PC-3 (cell line): ENCODE measurements around the gene TMEM256. TPM values are rescaled to one million over a fixed set of nuclear protein-coding genes. Genes with fewer than 3 reads are reported as not detected.
A peak's percentile ranks its signal among the peaks of the same experiment; 100 is the strongest.

Experiments used
- ATAC-seq: fragments of 200-7000 bp; cut with Tn5 transposase; 2 replicates; pipeline ENCODE4 v1.9.1; 2020; ENCODE audit warnings: mild to moderate bottlenecking, moderate library complexity
- BruUV-seq: library from RNA; stranded (reverse); fragments of 400-500 nt; replicated peaks from 2 replicates; lab custom pipeline; 2021; lab: Mats Ljungman, UMichigan
- CTCF ChIA-PET: fragments of 300-600 bp; sonication (Branson Sonifier 250); formaldehyde crosslinking; loops from one replicate; lab custom pipeline; 2022; ENCODE audit warnings: antibody characterized with exemption; lab: Charles Lee
- POLR2A ChIA-PET: fragments of 300-600 bp; sonication (Branson Sonifier 250); formaldehyde crosslinking; loops from one replicate; lab custom pipeline; 2022; ENCODE audit warnings: antibody characterized with exemption; ENCODE audit not compliant: unreplicated experiment; lab: Charles Lee
- DNase-seq: peaks from one replicate; pipeline ENCODE4 v3.0.0-alpha.2; 2015
- H2AFZ ChIP-seq: fragments of 300-600 bp; sonication (generic); 2 replicates; pipeline ENCODE4 v1.6.0; 2016; ENCODE audit warnings: antibody characterized with exemption, low read length
- H3F3A ChIP-seq: fragments of 300-600 bp; sonication (generic); one replicate; pipeline ENCODE4 v1.6.0; 2017; ENCODE audit warnings: antibody characterized with exemption, low read length, control low read depth, mild to moderate bottlenecking; ENCODE audit not compliant: unreplicated experiment
- H3K27ac ChIP-seq: fragments of 300-600 bp; sonication (generic); 2 replicates; pipeline ENCODE4 v1.5.1; 2016; ENCODE audit warnings: mild to moderate bottlenecking, low read length
- H3K27me3 ChIP-seq: fragments of 300-600 bp; sonication (generic); 2 replicates; pipeline ENCODE4 v1.6.1; 2016; ENCODE audit warnings: low read length, mixed read lengths
- H3K36me3 ChIP-seq: fragments of 300-600 bp; sonication (generic); 2 replicates; pipeline ENCODE4 v1.6.1; 2016; ENCODE audit warnings: low read depth, mixed run types, low read length, mixed read lengths
- H3K4me1 ChIP-seq: fragments of 300-600 bp; sonication (generic); 2 replicates; pipeline ENCODE4 v1.5.1; 2016; ENCODE audit warnings: low read length; ENCODE audit not compliant: insufficient read depth
- H3K4me2 ChIP-seq: fragments of 300-600 bp; sonication (generic); 2 replicates; pipeline ENCODE4 v1.6.0; 2016; ENCODE audit warnings: low read length
- H3K4me3 ChIP-seq: fragments of 300-600 bp; sonication (generic); 2 replicates; pipeline ENCODE4 v1.5.1; 2016; ENCODE audit warnings: mild to moderate bottlenecking, low read length, mixed read lengths
- H3K79me2 ChIP-seq: fragments of 300-600 bp; sonication (generic); 2 replicates; pipeline ENCODE4 v1.6.1; 2017; ENCODE audit warnings: low read length, mixed read lengths
- H3K9ac ChIP-seq: fragments of 300-600 bp; sonication (generic); 2 replicates; pipeline ENCODE4 v1.6.0; 2016; ENCODE audit warnings: mild to moderate bottlenecking, low read length
- H3K9me2 ChIP-seq: fragments of 300-600 bp; sonication (generic); replicated peaks from 2 replicates; pipeline ENCODE4 v1.6.1; 2016; ENCODE audit warnings: mixed run types, low read length, mixed read lengths
- H3K9me3 ChIP-seq: fragments of 300-600 bp; sonication (generic); 2 replicates; pipeline ENCODE4 v1.6.1; 2016; ENCODE audit warnings: low read length, mixed read lengths
- H4K20me1 ChIP-seq: fragments of 300-600 bp; sonication (generic); 2 replicates; pipeline ENCODE4 v1.6.1; 2016; ENCODE audit warnings: low read length, mixed read lengths
- EZH2 ChIP-seq: fragments of 300-600 bp; sonication (generic); IDR thresholded peaks from one replicate; pipeline ENCODE4 v1.6.1; 2017; ENCODE audit warnings: antibody characterized with exemption, mild to moderate bottlenecking, low read length; ENCODE audit not compliant: unreplicated experiment
- EZH2phosphoT487 ChIP-seq: fragments of 300-600 bp; sonication (generic); IDR thresholded peaks from 2 replicates; pipeline ENCODE4 v1.6.1; 2018; ENCODE audit warnings: mild to moderate bottlenecking, antibody characterized with exemption, low read length, borderline replicate concordance
- intact Hi-C: fragments of 100-400 bp; cut with micrococcal nuclease; formaldehyde crosslinking; loops from 2 replicates; pipeline ENCODE4 v1.9.0; 2023
- total RNA-seq: library from RNA; depleted of rRNA; stranded (reverse); fragments of >200 nt; gene quantifications from 2 replicates; pipeline ENCODE4 v1.2.3, GENCODE V29; 2014
- TF ChIP-seq, protein P1 (sequence below): fragments of 300-600 bp; sonication (generic); conservative IDR thresholded peaks from 2 replicates; pipeline ENCODE4 v1.5.1; 2017; ENCODE audit warnings: antibody characterized with exemption, low read depth, mild to moderate bottlenecking, low read length

The TMEM256 gene
- total RNA-seq, 1 experiment from 2014 or later: 82.4 TPM

DNA sequence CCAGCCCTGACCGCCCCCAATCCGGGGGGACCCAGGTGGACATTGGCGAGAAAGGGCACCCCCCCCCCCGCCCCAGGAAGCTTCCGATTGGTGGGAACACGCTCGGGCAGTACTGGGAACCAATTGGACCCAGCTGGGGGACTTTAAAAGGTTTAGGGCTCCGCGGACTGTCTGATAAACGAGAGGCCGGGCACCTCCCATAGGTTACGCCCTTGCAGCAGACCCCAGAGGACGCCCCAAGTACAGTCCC, 245 bp downstream of the TMEM256 start:
- Histone ChIP-seq H3K36me3 (no peaks in the 10 kb centered on the region), H4K20me1 (no peaks in the 10 kb centered on the region), H3K4me3 (peak overlapping the region; percentile 85), H3K9ac (peak overlapping the region; percentile 73), H3K27ac (0 out of 2 replicates have a peak overlapping the region, but pooled peaks have one; percentile 13), H2AFZ (peak overlapping the region; percentile 80), H3K4me1 (peaks cover 9% of the 10 kb centered on the region), H3K9me2 (no peaks in the 10 kb centered on the region), H3K27me3 (no peaks in the 10 kb centered on the region), H3K9me3 (no peaks in the 10 kb centered on the region), H3F3A (no peaks in the 10 kb centered on the region), H3K79me2 (peaks cover 6% of the 10 kb centered on the region; the same call in 1 of the 2 replicates), H3K4me2 (peak overlapping the region; percentile 92)
- ATAC-seq (peak; percentile 52), DNase-seq (no peak)
- POLR2A ChIA-PET: interaction anchor here (0.5 to 0.7 kb wide), 4 partner anchors 9 to 1935 kb away, joined by 3 to 5 read pairs (median 4); partner anchors contain the start of genes DHX33 and PLSCR3
- CTCF ChIA-PET: interaction anchor here (0.8 to 1.2 kb wide), 4 partner anchors 10 to 184 kb away, joined by 3 to 6 read pairs (median 5); partner anchors contain the start of genes ACADVL, DLG4 and PLSCR3
- BruUV-seq: no TSS peak
- intact Hi-C loops: no loop called here
- no peak for TF ChIP-seq EZH2

DNA sequence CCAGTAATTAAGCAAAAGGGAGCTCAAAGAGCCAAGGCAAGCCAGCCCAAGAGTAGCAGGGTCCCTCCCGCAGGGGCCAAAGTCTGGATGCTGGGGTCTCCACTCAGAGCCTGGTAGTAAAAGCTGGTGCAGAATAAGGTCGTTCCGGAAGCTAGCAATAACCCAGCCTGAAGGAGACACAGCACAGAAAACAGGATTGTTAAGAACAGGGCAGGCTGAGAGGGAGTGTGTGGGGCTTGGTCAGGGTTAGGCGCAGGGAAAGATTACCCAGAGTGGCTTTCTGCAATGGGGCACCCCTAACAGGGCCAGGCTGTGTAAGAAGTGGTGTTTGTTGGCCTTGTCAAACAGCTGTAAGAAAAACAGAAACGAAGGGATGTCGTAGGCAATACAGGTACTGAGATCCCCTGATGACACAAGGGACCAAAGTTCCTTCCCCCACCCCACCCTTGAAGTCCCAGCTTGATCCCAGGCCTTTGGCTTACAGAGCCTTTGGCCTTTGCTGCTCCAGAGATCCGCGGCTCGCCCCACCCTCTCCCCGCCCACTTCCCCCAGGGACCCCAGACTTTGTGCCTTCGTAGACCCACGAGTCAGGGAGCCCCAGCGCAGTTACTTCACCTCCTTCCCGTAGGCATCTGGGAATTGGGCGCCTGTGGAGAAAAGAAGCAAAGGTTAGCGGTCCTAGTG, 712 bp downstream of the TMEM256 start:
- intact Hi-C loops: no loop called here
- Histone ChIP-seq H3K4me2 (peak overlapping the region; percentile 92), H3K9ac (peak overlapping the region; percentile 73), H3K9me3 (no peaks in the 10 kb centered on the region), H3K27me3 (no peaks in the 10 kb centered on the region), H3F3A (no peaks in the 10 kb centered on the region), H3K9me2 (no peaks in the 10 kb centered on the region), H3K4me1 (peaks cover 9% of the 10 kb centered on the region), H3K79me2 (peaks cover 6% of the 10 kb centered on the region; the same call in 1 of the 2 replicates), H4K20me1 (no peaks in the 10 kb centered on the region), H3K4me3 (peak overlapping the region; percentile 85), H3K36me3 (no peaks in the 10 kb centered on the region), H2AFZ (peak overlapping the region; percentile 80), H3K27ac (no peak overlapping the region)
- TF ChIP-seq EZH2 (no peak), EZH2phosphoT487 (no peak)
- TF ChIP-seq, protein P1, sequence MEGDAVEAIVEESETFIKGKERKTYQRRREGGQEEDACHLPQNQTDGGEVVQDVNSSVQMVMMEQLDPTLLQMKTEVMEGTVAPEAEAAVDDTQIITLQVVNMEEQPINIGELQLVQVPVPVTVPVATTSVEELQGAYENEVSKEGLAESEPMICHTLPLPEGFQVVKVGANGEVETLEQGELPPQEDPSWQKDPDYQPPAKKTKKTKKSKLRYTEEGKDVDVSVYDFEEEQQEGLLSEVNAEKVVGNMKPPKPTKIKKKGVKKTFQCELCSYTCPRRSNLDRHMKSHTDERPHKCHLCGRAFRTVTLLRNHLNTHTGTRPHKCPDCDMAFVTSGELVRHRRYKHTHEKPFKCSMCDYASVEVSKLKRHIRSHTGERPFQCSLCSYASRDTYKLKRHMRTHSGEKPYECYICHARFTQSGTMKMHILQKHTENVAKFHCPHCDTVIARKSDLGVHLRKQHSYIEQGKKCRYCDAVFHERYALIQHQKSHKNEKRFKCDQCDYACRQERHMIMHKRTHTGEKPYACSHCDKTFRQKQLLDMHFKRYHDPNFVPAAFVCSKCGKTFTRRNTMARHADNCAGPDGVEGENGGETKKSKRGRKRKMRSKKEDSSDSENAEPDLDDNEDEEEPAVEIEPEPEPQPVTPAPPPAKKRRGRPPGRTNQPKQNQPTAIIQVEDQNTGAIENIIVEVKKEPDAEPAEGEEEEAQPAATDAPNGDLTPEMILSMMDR: no peak
- ATAC-seq: peak; percentile 3
- ChIA-PET CTCF (interaction anchor here (1.1 to 1.2 kb wide), 2 partner anchors 9 to 34 kb away, joined by 3 to 6 read pairs; partner anchors contain the start of gene PLSCR3), POLR2A (interaction anchor here (0.7 kb wide), 1 partner anchor 32 kb away, joined by 6 read pairs; the partner anchor contains the start of gene TMEM102)
- no peak for DNase-seq
- TSS peak; percentile 81 for BruUV-seq

DNA sequence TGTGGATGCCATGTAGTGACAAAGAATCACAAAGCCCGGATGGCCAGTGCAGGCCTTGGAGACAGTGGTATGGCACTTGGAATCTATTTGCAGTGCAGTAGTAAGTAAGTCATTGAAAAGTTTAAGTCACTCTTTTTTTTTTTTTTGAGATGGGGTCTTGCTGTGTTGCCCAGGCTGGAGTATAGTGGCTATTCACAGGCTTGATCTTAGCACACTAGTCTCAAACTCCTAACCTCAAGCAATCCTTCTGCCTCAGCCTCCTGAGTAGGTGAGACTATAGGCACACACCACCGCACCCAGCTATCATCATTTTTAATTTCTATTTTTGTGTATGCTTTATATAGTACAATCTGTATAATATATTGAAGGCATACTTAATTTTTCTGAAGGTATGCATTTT, 5.3 kb downstream of the TMEM256 start:
- Histone ChIP-seq H4K20me1 (no peaks in the 10 kb centered on the region), H3K36me3 (no peaks in the 10 kb centered on the region), H3K9me2 (no peaks in the 10 kb centered on the region), H3K4me2 (no peak overlapping the region), H3K79me2 (peaks cover 13% of the 10 kb centered on the region), H3K9me3 (no peaks in the 10 kb centered on the region), H3F3A (no peaks in the 10 kb centered on the region), H2AFZ (no peak overlapping the region), H3K27ac (no peak overlapping the region), H3K9ac (no peak overlapping the region), H3K4me1 (peaks cover 9% of the 10 kb centered on the region), H3K27me3 (no peaks in the 10 kb centered on the region), H3K4me3 (no peak overlapping the region)
- no peak for TF ChIP-seq EZH2phosphoT487
- TF ChIP-seq, protein P1: no peak
- DNase-seq: no peak
- intact Hi-C loops: no loop called here
- BruUV-seq: no TSS peak
- POLR2A ChIA-PET: no interaction called here
- CTCF ChIA-PET: no interaction called here
- no peak for ATAC-seq
